Left colon (tissue), 2 donors: Measurements from ENCODE around the gene LEFTY2. TPM values are rescaled to one million over a fixed set of nuclear protein-coding genes. Genes with fewer than 3 reads are reported as not detected.
"Not testable (repeated sequence)": the region's sequence is repeated elsewhere in the genome, so short reads cannot be mapped to it uniquely, and the experiment has no call there.

Experiments
- ATAC-seq: fragments of 200-7000 bp; cut with Tn5 transposase; one replicate; pipeline ENCODE4 v1.9.1; 2020; ENCODE audit warnings: mild to moderate bottlenecking, moderate library complexity
- DNase-seq, 2 donors: peaks; one replicate each; pipeline ENCODE4 v3.0.0-alpha.2; 2020
- intact Hi-C, 2 donors: fragments of 100-400 bp; cut with DNase I in 1 of 2; cut with micrococcal nuclease in 1 of 2; formaldehyde crosslinking; loops; one replicate each; pipeline versions ENCODE4 v1.11.2 to v1.14.0; 2022; cut with DNase I, micrococcal nuclease
- microRNA-seq, 2 donors: library from miRNA; unstranded; fragments of <30 nt; microRNA quantifications; one replicate each; pipeline versions ENCODE4 v1.1.0 to v1.2.0, GENCODE V29; 2020
- total RNA-seq, 2 donors: library from RNA; stranded (reverse); fragmentation: NEBNext Ultra II Directional; extraction: Animal tissue kit (Norgen Biotek cat#: 25700); gene quantifications; one replicate each; pipeline ENCODE4 v1.2.1, GENCODE V29; 2021
- donor health status: DM: no; HTN: no; CAD: no.
- donor health status: DM: yes; HTN: yes; CAD: no.

Gene LEFTY2
- total RNA-seq, 2 donors from 2014 or later, result 0.36 to 74.3 TPM

- peak; percentile 34 for ATAC-seq
- no peak for DNase-seq
- intact Hi-C loops, result no loop called here
Measured at GRCh38 chr1:225889743-225890142, 51.3 kb downstream of the LEFTY2 start.

GRCh38 chr1:225888898-225889601 is 52.0 kb downstream of the LEFTY2 start, which contains the start of gene LEFTY1:
Gene LEFTY1 (minus strand): TSS chr1:225889146. CDS start chr1:225889066, 80 bp downstream.
- peak; percentile 74 to 85 for DNase-seq
- intact Hi-C loops, result no loop called here
- ATAC-seq, result peak; percentile 54

GRCh38 chr1:225888289-225888897 is 52.6 kb downstream of the LEFTY2 start:
- intact Hi-C loops, result no loop called here
- ATAC-seq (peak; percentile 2), DNase-seq (no peak)

- DNase-seq, result peak in 1 of 2 donors; percentile 47
- ATAC-seq, result peak; percentile 3
- intact Hi-C loops, result not testable (repeated sequence)
Measured at GRCh38 chr1:225887554-225888288, 53.3 kb downstream of the LEFTY2 start.

- no peak for DNase-seq
- intact Hi-C loops, result no loop called here
- ATAC-seq, result no peak
Measured at GRCh38 chr1:225887030-225887314, 54.0 kb downstream of the LEFTY2 start.

Small RNA genes lying within 50 kb of the gene (microRNA-seq; reads per million reads assigned to microRNA genes)
- gene MIR6741, result 0 reads per million in 2 donors

Other genes with a start within 250 kb of the LEFTY2 start
- gene SRP9, start 163.4 kb downstream of the LEFTY2 start, total RNA-seq, result 100 to 1,000 TPM; 186 to 202 TPM
- gene EPHX1, start 131.1 kb downstream of the LEFTY2 start, total RNA-seq, result 10 to 100 TPM; 59.3 to 67.3 TPM
- gene TMEM63A, start 58.8 kb downstream of the LEFTY2 start, total RNA-seq, result 100 to 1,000 TPM; 108 to 196 TPM
- 100 to 1,000 TPM; 106 to 385 TPM for gene LEFTY1, start 52.1 kb downstream of the LEFTY2 start, total RNA-seq
- 10 to 100 TPM; 34.8 to 42.3 TPM for gene PYCR2, start 17.0 kb downstream of the LEFTY2 start, total RNA-seq
- 10 to 100 TPM; 16.2 to 16.4 TPM for gene SDE2, start 58.1 kb upstream of the LEFTY2 start, total RNA-seq
- 100 to 1,000 TPM; 743 to 759 TPM for gene H3-3A, start 121.5 kb upstream of the LEFTY2 start, total RNA-seq
- 10 to 100 TPM; 45.8 to 56.0 TPM for gene ACBD3, start 245.5 kb upstream of the LEFTY2 start, total RNA-seq